Breast epithelium (tissue), 3 donors: Measurements from ENCODE around the gene SLCO4A1.

Source experiments
- POLR2A ChIP-seq: fragments of 450-650 bp; IDR thresholded peaks from one replicate; pipeline ENCODE4 v1.6.1; 2016; ENCODE audit warnings: antibody characterized with exemption, mild to moderate bottlenecking, moderate library complexity
- TF ChIP-seq, protein P1 (sequence below), 3 donors: fragments of 450-650 bp; IDR thresholded peaks; one replicate each; pipeline ENCODE4 v1.5.1; 2016 to 2017; ENCODE audit warnings: antibody characterized with exemption in 3 of 3, mild to moderate bottlenecking in 3 of 3, moderate library complexity in 3 of 3

DNA sequence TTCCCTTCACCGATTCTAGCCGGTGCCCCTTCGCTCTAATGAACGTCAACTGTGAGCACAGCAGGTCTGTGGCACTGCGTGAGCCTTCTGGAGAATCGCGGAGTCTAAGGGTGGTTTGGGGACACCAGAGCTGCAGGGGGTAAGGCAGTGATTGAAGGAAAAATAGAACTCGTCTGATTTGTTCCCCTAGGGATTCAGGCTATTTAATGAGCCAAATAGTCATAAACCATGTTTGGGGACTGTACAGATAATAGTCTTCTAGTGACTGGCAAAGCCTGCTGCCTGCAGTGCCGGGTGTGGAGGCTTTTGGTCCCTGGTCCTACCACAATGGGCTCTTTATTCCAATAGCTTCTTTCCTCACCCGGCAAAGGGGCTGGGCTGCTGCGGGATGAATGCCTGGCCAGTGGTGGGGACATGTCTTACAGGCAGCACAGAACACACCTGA lies 55.2 kb downstream of the SLCO4A1 start:
- TF ChIP-seq, protein P1, sequence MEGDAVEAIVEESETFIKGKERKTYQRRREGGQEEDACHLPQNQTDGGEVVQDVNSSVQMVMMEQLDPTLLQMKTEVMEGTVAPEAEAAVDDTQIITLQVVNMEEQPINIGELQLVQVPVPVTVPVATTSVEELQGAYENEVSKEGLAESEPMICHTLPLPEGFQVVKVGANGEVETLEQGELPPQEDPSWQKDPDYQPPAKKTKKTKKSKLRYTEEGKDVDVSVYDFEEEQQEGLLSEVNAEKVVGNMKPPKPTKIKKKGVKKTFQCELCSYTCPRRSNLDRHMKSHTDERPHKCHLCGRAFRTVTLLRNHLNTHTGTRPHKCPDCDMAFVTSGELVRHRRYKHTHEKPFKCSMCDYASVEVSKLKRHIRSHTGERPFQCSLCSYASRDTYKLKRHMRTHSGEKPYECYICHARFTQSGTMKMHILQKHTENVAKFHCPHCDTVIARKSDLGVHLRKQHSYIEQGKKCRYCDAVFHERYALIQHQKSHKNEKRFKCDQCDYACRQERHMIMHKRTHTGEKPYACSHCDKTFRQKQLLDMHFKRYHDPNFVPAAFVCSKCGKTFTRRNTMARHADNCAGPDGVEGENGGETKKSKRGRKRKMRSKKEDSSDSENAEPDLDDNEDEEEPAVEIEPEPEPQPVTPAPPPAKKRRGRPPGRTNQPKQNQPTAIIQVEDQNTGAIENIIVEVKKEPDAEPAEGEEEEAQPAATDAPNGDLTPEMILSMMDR (IDR thresholded peaks at IDR 0.05), result no peak
- TF ChIP-seq POLR2A, result no peak
